ENCODE measurements around the gene SLC7A10.

GRCh38 chr19:33205110-33205509 lies 20.5 kb downstream of the SLC7A10 start:
- TF ChIP-seq CTCF (IDR thresholded peaks at IDR 0.05 in 4 of 5, conservative IDR thresholded peaks at IDR 0.05 in 1 of 5) (no peak), POLR2A (IDR thresholded peaks at IDR 0.05) (no peak)
